ENCODE data around the gene GADL1. TPM values are rescaled to one million over a fixed set of nuclear protein-coding genes. Genes with fewer than 3 reads are reported as not detected.

The GADL1 gene
- total RNA-seq, 1 donor from 2014 or later = not detected

DNA sequence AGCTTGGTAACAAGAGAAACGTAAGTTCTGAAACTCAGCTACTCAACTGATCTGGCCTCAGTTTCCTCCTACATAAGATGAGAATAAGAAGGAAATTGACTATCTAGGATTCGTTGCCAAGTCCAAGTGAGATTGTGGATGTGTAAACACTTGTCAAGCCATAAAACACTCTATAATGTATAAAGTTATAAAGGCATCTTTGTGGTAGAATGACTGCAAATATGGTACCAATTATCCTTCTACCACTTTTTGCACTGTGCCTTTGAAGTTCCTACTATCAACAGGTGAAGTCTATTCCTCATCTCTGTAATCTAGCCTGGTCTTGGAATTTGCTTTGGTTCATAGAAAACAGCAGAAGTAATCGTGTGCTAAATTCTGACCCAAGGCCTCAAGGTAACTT is 138.2 kb downstream of the GADL1 start:
- Histone ChIP-seq H3K9me3 (no peaks in the 10 kb centered on the region), H3K27me3 (ENCODE audit: low read depth) (no peaks in the 10 kb centered on the region), H3K4me3 (no peak overlapping the region), H3K4me1 (no peaks in the 10 kb centered on the region), H3K27ac (no peak overlapping the region), H3K36me3 (no peaks in the 10 kb centered on the region)
- ATAC-seq = no peak
- intact Hi-C loops (cut with DNase I) = no loop called here
- DNase-seq = no peak
- TF ChIP-seq, protein P1, sequence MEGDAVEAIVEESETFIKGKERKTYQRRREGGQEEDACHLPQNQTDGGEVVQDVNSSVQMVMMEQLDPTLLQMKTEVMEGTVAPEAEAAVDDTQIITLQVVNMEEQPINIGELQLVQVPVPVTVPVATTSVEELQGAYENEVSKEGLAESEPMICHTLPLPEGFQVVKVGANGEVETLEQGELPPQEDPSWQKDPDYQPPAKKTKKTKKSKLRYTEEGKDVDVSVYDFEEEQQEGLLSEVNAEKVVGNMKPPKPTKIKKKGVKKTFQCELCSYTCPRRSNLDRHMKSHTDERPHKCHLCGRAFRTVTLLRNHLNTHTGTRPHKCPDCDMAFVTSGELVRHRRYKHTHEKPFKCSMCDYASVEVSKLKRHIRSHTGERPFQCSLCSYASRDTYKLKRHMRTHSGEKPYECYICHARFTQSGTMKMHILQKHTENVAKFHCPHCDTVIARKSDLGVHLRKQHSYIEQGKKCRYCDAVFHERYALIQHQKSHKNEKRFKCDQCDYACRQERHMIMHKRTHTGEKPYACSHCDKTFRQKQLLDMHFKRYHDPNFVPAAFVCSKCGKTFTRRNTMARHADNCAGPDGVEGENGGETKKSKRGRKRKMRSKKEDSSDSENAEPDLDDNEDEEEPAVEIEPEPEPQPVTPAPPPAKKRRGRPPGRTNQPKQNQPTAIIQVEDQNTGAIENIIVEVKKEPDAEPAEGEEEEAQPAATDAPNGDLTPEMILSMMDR (IDR thresholded peaks at IDR 0.05) = no peak

DNA sequence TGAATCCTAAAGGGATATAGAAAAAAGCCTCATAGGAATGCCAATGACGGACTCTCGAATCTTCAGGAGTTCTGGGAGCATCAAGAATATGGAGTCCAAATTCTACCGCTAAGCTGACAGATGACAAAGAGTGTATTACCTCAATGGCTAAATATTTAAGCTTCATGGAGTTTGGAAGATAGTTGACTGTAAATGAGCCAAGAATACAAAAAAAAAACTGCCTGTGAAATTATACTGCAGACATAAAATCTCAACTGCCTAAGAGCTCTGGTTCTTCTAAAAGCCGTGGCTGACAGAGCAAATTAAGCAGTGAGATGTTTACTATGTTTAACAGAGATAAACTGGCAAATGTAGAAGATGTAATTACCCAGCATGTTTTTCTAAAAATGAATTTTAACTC is 140.0 kb downstream of the GADL1 start:
- H3K27me3 ChIP-seq (ENCODE audit: low read depth) = no peaks in the 10 kb centered on the region
- no peak for DNase-seq
- no peaks in the 10 kb centered on the region for H3K4me1 ChIP-seq
- intact Hi-C loops (cut with DNase I) = no loop called here
- no peaks in the 10 kb centered on the region for H3K9me3 ChIP-seq
- no peak overlapping the region for H3K27ac ChIP-seq
- TF ChIP-seq, protein P1 (IDR thresholded peaks at IDR 0.05) = no peak
- no peak overlapping the region for H3K4me3 ChIP-seq
- no peak for ATAC-seq
- no peaks in the 10 kb centered on the region for H3K36me3 ChIP-seq

DNA sequence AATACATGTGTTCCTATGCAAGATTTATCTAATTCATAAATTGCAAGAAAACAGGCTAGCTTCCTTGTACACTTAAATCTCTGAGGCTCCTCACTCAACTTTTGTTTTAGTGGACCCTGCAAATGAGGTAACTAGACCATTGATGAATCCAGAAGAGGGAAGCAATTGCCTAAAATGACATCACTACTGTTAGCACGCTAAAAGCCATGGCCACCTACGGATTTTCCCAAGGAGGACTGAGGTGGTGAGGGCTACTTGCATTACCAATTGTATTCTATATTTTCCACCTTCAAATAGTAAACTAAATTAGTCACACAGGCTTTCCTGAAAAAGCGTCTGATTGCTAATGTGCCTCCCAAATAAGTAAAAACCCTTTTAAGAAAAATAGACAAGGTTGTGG is 140.7 kb downstream of the GADL1 start:
- no peaks in the 10 kb centered on the region for H3K9me3 ChIP-seq
- TF ChIP-seq, protein P1 (IDR thresholded peaks at IDR 0.05) = no peak
- H3K4me1 ChIP-seq = no peaks in the 10 kb centered on the region
- no peak for ATAC-seq
- no peak overlapping the region for H3K4me3 ChIP-seq
- no peaks in the 10 kb centered on the region for H3K36me3 ChIP-seq
- no peak for DNase-seq
- H3K27me3 ChIP-seq (ENCODE audit: low read depth) = no peaks in the 10 kb centered on the region
- H3K27ac ChIP-seq = no peak overlapping the region
- intact Hi-C loops (cut with DNase I) = no loop called here

DNA sequence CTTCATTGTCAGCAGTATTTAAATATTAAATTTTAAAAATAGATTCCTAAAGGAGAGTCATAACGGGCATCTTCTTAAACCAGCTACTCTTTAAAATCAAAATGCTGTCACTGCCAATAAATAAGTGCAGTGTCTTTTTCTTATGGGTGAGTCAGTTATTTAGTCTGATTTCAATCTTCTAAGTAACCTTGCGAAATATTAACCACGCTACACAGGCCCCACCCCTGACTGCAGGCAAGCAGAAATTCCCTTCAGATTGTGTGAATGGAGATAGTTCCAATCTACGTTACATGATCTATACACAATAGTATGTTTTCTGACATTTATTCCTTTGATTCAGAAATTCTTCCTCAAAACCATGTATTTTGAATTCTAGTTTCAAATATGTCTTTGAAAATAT is 141.5 kb downstream of the GADL1 start:
- TF ChIP-seq, protein P1 (IDR thresholded peaks at IDR 0.05) = no peak
- no peak for DNase-seq
- peaks cover 5% of the 10 kb centered on the region for H3K4me1 ChIP-seq

DNA sequence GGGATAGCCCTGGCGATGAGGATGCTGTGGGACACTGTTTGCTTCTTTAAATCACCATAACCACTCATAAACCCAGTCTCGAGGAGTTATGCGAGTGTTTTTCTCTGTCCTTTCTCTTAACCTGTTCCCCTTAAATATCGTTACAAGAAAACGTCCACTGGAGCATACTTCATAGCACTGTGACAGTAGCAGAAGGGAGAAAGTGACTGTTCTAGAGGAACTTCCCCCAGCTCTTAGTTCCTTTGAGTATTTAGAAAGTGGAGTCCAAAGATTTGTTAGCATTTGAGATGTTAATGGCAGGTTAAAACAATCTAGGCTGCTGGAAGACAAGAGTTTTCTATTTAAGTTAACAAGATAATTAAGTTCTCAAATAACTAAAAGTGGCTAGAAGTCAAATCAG is 142.0 kb downstream of the GADL1 start:
- Histone ChIP-seq H3K4me1 (peaks cover 10% of the 10 kb centered on the region), H3K27ac (no peak overlapping the region), H3K27me3 (ENCODE audit: low read depth) (no peaks in the 10 kb centered on the region), H3K36me3 (no peaks in the 10 kb centered on the region), H3K4me3 (no peak overlapping the region), H3K9me3 (no peaks in the 10 kb centered on the region)
- TF ChIP-seq, protein P1 (IDR thresholded peaks at IDR 0.05) = no peak
- ATAC-seq (no peak), DNase-seq (no peak)
- intact Hi-C loops (cut with DNase I) = no loop called here

More for the DNA sequence above, 141.5 kb downstream of the GADL1 start:
- intact Hi-C loops (cut with DNase I) = no loop called here
- Histone ChIP-seq H3K4me3 (no peak overlapping the region), H3K27ac (no peak overlapping the region), H3K9me3 (no peaks in the 10 kb centered on the region), H3K36me3 (no peaks in the 10 kb centered on the region), H3K27me3 (ENCODE audit: low read depth) (no peaks in the 10 kb centered on the region)
- ATAC-seq = peak; percentile 64 to 77
